ENCODE measurements around the gene DLG2.

The DLG2 gene

GRCh38 chr11:83721263-83721662 is 1905.9 kb downstream of the DLG2 start:
- TF ChIP-seq, protein P1, sequence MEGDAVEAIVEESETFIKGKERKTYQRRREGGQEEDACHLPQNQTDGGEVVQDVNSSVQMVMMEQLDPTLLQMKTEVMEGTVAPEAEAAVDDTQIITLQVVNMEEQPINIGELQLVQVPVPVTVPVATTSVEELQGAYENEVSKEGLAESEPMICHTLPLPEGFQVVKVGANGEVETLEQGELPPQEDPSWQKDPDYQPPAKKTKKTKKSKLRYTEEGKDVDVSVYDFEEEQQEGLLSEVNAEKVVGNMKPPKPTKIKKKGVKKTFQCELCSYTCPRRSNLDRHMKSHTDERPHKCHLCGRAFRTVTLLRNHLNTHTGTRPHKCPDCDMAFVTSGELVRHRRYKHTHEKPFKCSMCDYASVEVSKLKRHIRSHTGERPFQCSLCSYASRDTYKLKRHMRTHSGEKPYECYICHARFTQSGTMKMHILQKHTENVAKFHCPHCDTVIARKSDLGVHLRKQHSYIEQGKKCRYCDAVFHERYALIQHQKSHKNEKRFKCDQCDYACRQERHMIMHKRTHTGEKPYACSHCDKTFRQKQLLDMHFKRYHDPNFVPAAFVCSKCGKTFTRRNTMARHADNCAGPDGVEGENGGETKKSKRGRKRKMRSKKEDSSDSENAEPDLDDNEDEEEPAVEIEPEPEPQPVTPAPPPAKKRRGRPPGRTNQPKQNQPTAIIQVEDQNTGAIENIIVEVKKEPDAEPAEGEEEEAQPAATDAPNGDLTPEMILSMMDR (IDR thresholded peaks at IDR 0.05): no peak

GRCh38 chr11:83720675-83721074 is 1906.5 kb downstream of the DLG2 start:
- TF ChIP-seq, protein P1 (IDR thresholded peaks at IDR 0.05): no peak

GRCh38 chr11:83717537-83717936 is 1909.6 kb downstream of the DLG2 start:
- TF ChIP-seq, protein P1 (IDR thresholded peaks at IDR 0.05): no peak

- TF ChIP-seq, protein P1 (IDR thresholded peaks at IDR 0.05): no peak
These were observed 1911.1 kb downstream of the DLG2 start for GRCh38 chr11:83715927-83716535.

DNA sequence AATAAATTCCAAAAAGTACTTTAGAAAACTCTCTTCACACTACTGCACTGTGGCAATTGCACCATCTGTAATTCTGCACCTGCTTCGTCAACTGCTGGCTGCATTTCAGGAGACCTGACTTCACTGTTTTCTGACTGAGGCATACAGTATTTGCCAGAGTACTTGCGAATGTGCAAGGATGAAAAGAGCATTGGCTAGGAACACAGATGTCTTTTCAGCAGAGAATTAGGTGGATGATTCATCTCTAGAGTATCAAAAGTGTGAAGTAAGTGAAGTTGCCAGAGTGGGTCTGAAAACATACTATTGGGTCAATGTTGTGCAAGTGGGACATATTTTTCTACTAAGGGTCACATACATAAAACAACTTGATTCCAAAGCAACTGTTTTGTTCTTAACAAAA is 1913.4 kb downstream of the DLG2 start:
- TF ChIP-seq, protein P1 (IDR thresholded peaks at IDR 0.05): no peak

GRCh38 chr11:83711106-83711527 is 1916.0 kb downstream of the DLG2 start:
- TF ChIP-seq, protein P1 (IDR thresholded peaks at IDR 0.05): no peak

GRCh38 chr11:83709434-83709833 is 1917.7 kb downstream of the DLG2 start:
- TF ChIP-seq, protein P1 (IDR thresholded peaks at IDR 0.05): no peak

DNA sequence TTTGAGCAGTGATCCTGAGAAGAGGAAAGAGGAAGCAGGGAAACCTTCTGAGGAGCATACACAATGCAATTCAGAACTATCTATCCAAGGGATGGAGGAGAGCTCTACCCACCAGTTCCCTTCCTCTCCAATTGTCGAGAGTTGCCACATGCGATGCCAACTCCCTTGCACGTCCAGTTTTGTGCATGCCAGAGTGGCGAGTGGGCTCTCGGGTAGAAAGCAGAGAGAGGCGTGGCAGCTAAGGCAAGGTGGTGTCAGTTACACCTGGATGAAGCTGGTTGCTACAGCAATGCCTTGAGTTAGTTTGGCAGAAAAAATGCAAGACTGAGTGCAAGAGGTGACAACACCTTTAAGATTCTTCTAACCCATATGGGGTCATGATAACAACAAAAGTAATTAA is 1920.6 kb downstream of the DLG2 start:
- TF ChIP-seq, protein P1 (IDR thresholded peaks at IDR 0.05): no peak

Data from LNCAP (cell line).